Pancreas (tissue), 10 donors: Measurements from ENCODE around the gene SPAAR. TPM values are rescaled to one million over a fixed set of nuclear protein-coding genes. Genes with fewer than 3 reads are reported as not detected.

Experiments used
- ATAC-seq, 4 donors: fragments of 200-7000 bp; cut with Tn5 transposase; one replicate each; pipeline versions ENCODE4 v1.8.0 to v1.9.1; 2020; ENCODE audit warnings: mild to moderate bottlenecking in 4 of 4, moderate library complexity in 4 of 4
- DNase-seq, 6 donors: peaks; one replicate each; pipeline ENCODE4 v3.0.0-alpha.2; 2020
- FAIRE-seq: peaks from 2 replicates; lab custom pipeline; 2012; peaks lifted over from hg19 to GRCh38; lab: Jason Lieb, UNC
- H3K27ac ChIP-seq, 4 donors: fragments of 200-600 bp; sonication (generic); 1 replicate in 3 of 4; 2 replicates in 1 of 4; pipeline versions ENCODE4 v1.5.0 to v1.8.0; 2020
- H3K27me3 ChIP-seq, 4 donors: fragments of 200-600 bp; one replicate each; pipeline ENCODE4 v1.8.0; 2021
- H3K36me3 ChIP-seq, 3 donors: fragments of 200-600 bp; sonication (generic) in 1 of 3; one replicate each; pipeline versions ENCODE4 v1.5.0 to v1.8.0; 2020 to 2021
- H3K4me1 ChIP-seq, 3 donors: fragments of 200-600 bp; one replicate each; pipeline ENCODE4 v1.8.0; 2021
- H3K4me3 ChIP-seq, 4 donors: fragments of 200-600 bp; sonication (generic) in 2 of 4; one replicate each; pipeline versions ENCODE4 v1.5.0 to v1.8.0; 2020 to 2021
- H3K9me3 ChIP-seq, 4 donors: fragments of 200-600 bp; one replicate each; pipeline ENCODE4 v1.8.0; 2021
- WGBS, 2 donors: extraction: QIAGEN DNeasy Blood & Tissue Kit; methylation state at CpG; one replicate each; pipeline ENCODE4 v1.1.7; 2013; 5-methylcytosine and 5-hydroxymethylcytosine counted together
- intact Hi-C, 3 donors: fragments of 100-400 bp; cut with DNase I; formaldehyde crosslinking; loops; one replicate each; pipeline versions ENCODE4 v1.11.1 to v1.14.2; 2022
- polyA plus RNA-seq, 2 donors: library from polyadenylated mRNA; stranded (reverse); fragments of 200-250 nt; gene quantifications; one replicate each; pipeline ENCODE4 v1.2.3, GENCODE V29; 2013
- total RNA-seq, 6 donors: library from RNA; stranded (reverse); fragmentation: NEBNext Ultra II Directional in 4 of 6; extraction: Animal tissue kit (Norgen Biotek cat#: 25700) in 4 of 6; gene quantifications; one replicate each; pipeline versions ENCODE4 v1.2.1 to v1.2.4, GENCODE V29; 2021 to 2023
- TF ChIP-seq, protein P1 (sequence below), 4 donors: fragments of 200-600 bp; sonication (generic) in 3 of 4; IDR thresholded peaks; one replicate each; pipeline versions ENCODE4 v1.5.0 to v1.8.0; 2021; ENCODE audit warnings: antibody characterized with exemption in 4 of 4
- donor health status: healthy with polysubstance abuse.
- donor health status: DM: no; HTN: no; CAD: no; lungs with moderate emphysema.
- donor health status: DM: no; HTN: no; CAD: no.
- donor health status: control.
- donor health status: control.
- donor health status: Bipolar disorder and iron deficiency.
- donor health status: DM: yes; HTN: yes; CAD: no.
- donor health status: DM: no; HTN: no; CAD: no.
- donor health status: DM: no; HTN: no; CAD: no.
- donor health status: DM: yes; HTN: yes; CAD: no.

SPAAR gene
- total and polyA plus RNA-seq, 8 donors = 0.12 to 1.6 (median 0.44) TPM; not detected in 1

DNA sequence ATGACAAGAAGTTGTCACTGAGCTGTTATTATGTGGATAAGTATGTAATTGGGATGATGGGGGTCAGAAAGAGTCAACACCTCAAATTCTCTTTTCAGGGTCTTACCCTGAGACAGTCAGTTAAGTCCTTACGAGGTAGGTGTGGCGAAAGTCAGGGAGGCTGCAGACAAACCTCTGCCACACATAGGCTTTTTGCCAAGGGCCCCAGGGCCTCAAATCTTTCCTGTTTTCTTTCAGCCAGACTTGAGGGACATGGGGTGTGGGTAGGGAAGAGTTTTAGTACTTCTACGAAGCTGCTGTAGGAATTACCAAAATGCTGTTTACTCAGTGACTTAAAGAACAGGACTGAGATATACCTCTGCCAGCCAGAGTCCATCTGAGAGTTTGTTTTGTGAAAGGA is 34.9 kb downstream of the SPAAR start:
- FAIRE-seq (no peak), ATAC-seq (no peak), DNase-seq (no peak)
- H3K4me3 ChIP-seq = no peak overlapping the region
- intact Hi-C loops = no loop called here
- no peaks in the 10 kb centered on the region for H3K36me3 ChIP-seq
- H3K27ac ChIP-seq = no peak overlapping the region
- H3K4me1 ChIP-seq = no peaks in the 10 kb centered on the region
- WGBS, 2 donors = 90 to 95% methylated on average over 3 of the region's 3 CpGs
- no peaks in the 10 kb centered on the region for H3K9me3 ChIP-seq
- H3K27me3 ChIP-seq = no peaks in the 10 kb centered on the region
- TF ChIP-seq, protein P1, sequence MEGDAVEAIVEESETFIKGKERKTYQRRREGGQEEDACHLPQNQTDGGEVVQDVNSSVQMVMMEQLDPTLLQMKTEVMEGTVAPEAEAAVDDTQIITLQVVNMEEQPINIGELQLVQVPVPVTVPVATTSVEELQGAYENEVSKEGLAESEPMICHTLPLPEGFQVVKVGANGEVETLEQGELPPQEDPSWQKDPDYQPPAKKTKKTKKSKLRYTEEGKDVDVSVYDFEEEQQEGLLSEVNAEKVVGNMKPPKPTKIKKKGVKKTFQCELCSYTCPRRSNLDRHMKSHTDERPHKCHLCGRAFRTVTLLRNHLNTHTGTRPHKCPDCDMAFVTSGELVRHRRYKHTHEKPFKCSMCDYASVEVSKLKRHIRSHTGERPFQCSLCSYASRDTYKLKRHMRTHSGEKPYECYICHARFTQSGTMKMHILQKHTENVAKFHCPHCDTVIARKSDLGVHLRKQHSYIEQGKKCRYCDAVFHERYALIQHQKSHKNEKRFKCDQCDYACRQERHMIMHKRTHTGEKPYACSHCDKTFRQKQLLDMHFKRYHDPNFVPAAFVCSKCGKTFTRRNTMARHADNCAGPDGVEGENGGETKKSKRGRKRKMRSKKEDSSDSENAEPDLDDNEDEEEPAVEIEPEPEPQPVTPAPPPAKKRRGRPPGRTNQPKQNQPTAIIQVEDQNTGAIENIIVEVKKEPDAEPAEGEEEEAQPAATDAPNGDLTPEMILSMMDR (IDR thresholded peaks at IDR 0.05) = no peak

DNA sequence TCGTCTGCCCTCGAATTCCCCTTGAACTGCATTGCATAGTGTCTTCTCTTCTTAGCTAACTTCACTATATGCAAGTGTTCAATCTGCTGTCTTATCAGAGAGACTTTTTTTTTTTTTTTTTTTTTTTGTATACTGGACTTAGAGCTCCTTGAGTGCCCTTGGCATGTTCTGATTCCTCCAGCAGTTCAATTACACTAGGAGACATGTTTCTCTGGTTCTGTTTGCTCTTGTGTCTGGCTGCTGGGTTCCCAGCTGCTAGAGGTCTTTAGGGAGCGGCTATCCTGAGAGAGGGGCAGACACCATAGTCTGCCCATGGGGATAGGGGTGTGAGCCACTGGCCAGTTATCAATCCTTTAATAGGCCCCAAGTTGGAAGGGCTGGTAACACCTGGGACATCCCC is 35.6 kb downstream of the SPAAR start:
- Histone ChIP-seq H3K4me1 (no peaks in the 10 kb centered on the region), H3K36me3 (no peaks in the 10 kb centered on the region), H3K27ac (no peak overlapping the region), H3K4me3 (no peak overlapping the region), H3K9me3 (no peaks in the 10 kb centered on the region), H3K27me3 (no peaks in the 10 kb centered on the region)
- 72 to 77% methylated on average over 3 of the region's 3 CpGs for WGBS, 2 donors
- FAIRE-seq (no peak), DNase-seq (no peak), ATAC-seq (no peak)
- TF ChIP-seq, protein P1 (IDR thresholded peaks at IDR 0.05) = no peak
- intact Hi-C loops = loop anchor here in 1 of 3 donors (5.0 kb wide), 1 partner anchor 43 kb away; no protein-coding TSS in a partner anchor

GRCh38 chr9:35945341-35946018 is 36.2 kb downstream of the SPAAR start:
- Histone ChIP-seq H3K27ac (no peak overlapping the region), H3K27me3 (no peaks in the 10 kb centered on the region), H3K9me3 (no peaks in the 10 kb centered on the region), H3K4me3 (peak overlapping the region in 2 of 4 donors; percentile 16 to 17), H3K4me1 (no peaks in the 10 kb centered on the region), H3K36me3 (no peaks in the 10 kb centered on the region)
- FAIRE-seq = peak; percentile 26
- intact Hi-C loops = loop anchor here in 1 of 3 donors (5.0 kb wide), 1 partner anchor 43 kb away; no protein-coding TSS in a partner anchor
- peak; percentile 73 to 87 (median 82) for DNase-seq
- TF ChIP-seq, protein P1 (IDR thresholded peaks at IDR 0.05) = peak; percentile 60 to 73 (median 70)
- ATAC-seq = peak; percentile 92 to 97 (median 96)
- 29% methylated on average over 10 of the region's 10 CpGs for WGBS, 2 donors

DNA sequence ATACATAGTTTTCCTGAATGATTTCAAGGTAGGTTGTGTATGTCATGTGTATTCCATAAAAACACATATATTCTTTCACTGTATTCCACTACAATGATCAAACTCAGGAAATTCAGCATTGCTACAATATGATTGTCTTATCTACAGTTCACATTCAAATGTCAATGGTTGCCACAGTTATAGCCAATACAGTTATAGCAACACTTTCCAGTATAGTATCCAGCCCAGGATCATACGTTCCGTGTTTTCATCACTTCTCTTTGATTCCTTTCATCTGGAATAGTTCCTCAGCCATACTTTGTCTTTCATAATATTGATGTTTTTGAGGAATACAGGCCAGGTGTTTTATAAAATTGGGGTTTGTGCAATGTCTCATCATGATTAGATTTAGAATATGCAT is 39.2 kb downstream of the SPAAR start:
- H3K4me3 ChIP-seq = no peak overlapping the region
- intact Hi-C loops = loop anchor here in 1 of 3 donors (5.0 kb wide), 1 partner anchor 46 kb away; no protein-coding TSS in a partner anchor
- H3K4me1 ChIP-seq = no peaks in the 10 kb centered on the region
- peaks cover 0 to 2% (median 0%) of the 10 kb centered on the region in 4 donors for H3K27me3 ChIP-seq
- DNase-seq (no peak), ATAC-seq (no peak), FAIRE-seq (no peak)
- H3K9me3 ChIP-seq = no peaks in the 10 kb centered on the region
- no peaks in the 10 kb centered on the region for H3K36me3 ChIP-seq
- TF ChIP-seq, protein P1 (IDR thresholded peaks at IDR 0.05) = no peak
- H3K27ac ChIP-seq = no peak overlapping the region
- WGBS, 2 donors = 55 to 58% methylated on average over 2 of the region's 2 CpGs

GRCh38 chr9:35948901-35949318 is 39.6 kb downstream of the SPAAR start:
- Histone ChIP-seq H3K27ac (no peak overlapping the region), H3K4me3 (no peak overlapping the region), H3K36me3 (no peaks in the 10 kb centered on the region), H3K4me1 (no peaks in the 10 kb centered on the region), H3K27me3 (peaks cover 0 to 5% (median 0%) of the 10 kb centered on the region in 4 donors), H3K9me3 (no peaks in the 10 kb centered on the region)
- WGBS, 2 donors = 37 to 56% methylated on average over 2 of the region's 2 CpGs
- intact Hi-C loops = loop anchor here in 1 of 3 donors (5.0 kb wide), 1 partner anchor 47 kb away; no protein-coding TSS in a partner anchor
- DNase-seq (no peak), FAIRE-seq (no peak), ATAC-seq (peak in 2 of 4 donors; percentile 19 to 21)
- TF ChIP-seq, protein P1 (IDR thresholded peaks at IDR 0.05) = no peak
